Suprapubic skin (tissue), 4 donors: ENCODE results near the gene SMURF2.
"Not testable (repeated sequence)": the region's sequence is repeated elsewhere in the genome, so short reads cannot be mapped to it uniquely, and the experiment has no call there.

Source experiments
- CTCF ChIP-seq, 2 donors: fragments of 200-600 bp in 1 of 2; fragments of 450-650 bp in 1 of 2; sonication (generic) in 1 of 2; IDR thresholded peaks; one replicate each; pipeline ENCODE4 v1.5.1; 2016 to 2019; ENCODE audit warnings: antibody characterized with exemption in 2 of 2, mild to moderate bottlenecking in 1 of 2, moderate library complexity in 1 of 2
- EP300 ChIP-seq: sonication (generic); formaldehyde crosslinking; IDR thresholded peaks from one replicate; pipeline ENCODE4 v1.6.1; 2017; ENCODE audit warnings: antibody characterized with exemption
- POLR2A ChIP-seq, 2 donors: fragments of 450-650 bp; IDR thresholded peaks; one replicate each; pipeline ENCODE4 v1.6.1; 2017; ENCODE audit warnings: antibody characterized with exemption in 2 of 2, mild to moderate bottlenecking in 2 of 2, moderate library complexity in 2 of 2
- POLR2AphosphoS5 ChIP-seq, 3 donors: sonication (generic); formaldehyde crosslinking; IDR thresholded peaks; one replicate each; pipeline ENCODE4 v1.6.1; 2017; ENCODE audit warnings: antibody characterized with exemption in 3 of 3

- not testable (repeated sequence) for TF ChIP-seq CTCF (IDR thresholded peaks at IDR 0.05); POLR2A (IDR thresholded peaks at IDR 0.05); POLR2AphosphoS5 (IDR thresholded peaks at IDR 0.05); EP300
These were observed 6.0 kb upstream of the SMURF2 start for GRCh38 chr17:64667807-64668721.
